Mucosa of stomach (tissue), 1 donor: ENCODE data around the gene RAPGEF6.
A peak's percentile ranks its signal among the peaks of the same experiment; 100 is the strongest.
"Not testable (repeated sequence)": the region's sequence is repeated elsewhere in the genome, so short reads cannot be mapped to it uniquely, and the experiment has no call there.

Experiments
- H3K27me3 ChIP-seq: one replicate; pipeline ENCODE4 v1.7.0; 2013; ENCODE audit warnings: mild to moderate bottlenecking, low read length; ENCODE audit not compliant: control insufficient read depth, insufficient read depth
- H3K36me3 ChIP-seq: one replicate; pipeline ENCODE4 v1.7.0; 2013; ENCODE audit warnings: low read length; ENCODE audit not compliant: control insufficient read depth, insufficient read depth
- H3K4me1 ChIP-seq: one replicate; pipeline ENCODE4 v1.7.0; 2013; ENCODE audit warnings: mild to moderate bottlenecking, low read length; ENCODE audit not compliant: control insufficient read depth, insufficient read depth
- H3K4me3 ChIP-seq: one replicate; pipeline ENCODE4 v1.7.0; 2013; ENCODE audit warnings: low read length
- H3K9ac ChIP-seq: one replicate; pipeline ENCODE4 v1.7.0; 2013; ENCODE audit warnings: mild to moderate bottlenecking, low read length, moderate library complexity
- H3K9me3 ChIP-seq: one replicate; pipeline ENCODE4 v1.7.0; 2013; ENCODE audit warnings: mild to moderate bottlenecking, low read length, moderate library complexity; ENCODE audit not compliant: control insufficient read depth
- donor health status: Pancreatic carcinoma.

RAPGEF6 gene

GRCh38 chr5:131634996-131635683 is at the start of gene RAPGEF6:
RAPGEF6 (minus strand) TSS chr5:131635229; CDS start chr5:131635030, 199 bp downstream.
- no peaks in the 10 kb centered on the region for H3K27me3 ChIP-seq
- no peaks in the 10 kb centered on the region for H3K36me3 ChIP-seq
- peak within 1 kb of the TSS; percentile 99 for H3K9ac ChIP-seq
- H3K4me3 ChIP-seq, result peak within 1 kb of the TSS; percentile 76
- H3K9me3 ChIP-seq, result no peaks in the 10 kb centered on the region
- H3K4me1 ChIP-seq, result peaks cover 14% of the 10 kb centered on the region

GRCh38 chr5:131684595-131684994 is 49.6 kb upstream of the RAPGEF6 start:
- H3K27me3 ChIP-seq, result no peaks in the 10 kb centered on the region
- no peaks in the 10 kb centered on the region for H3K9me3 ChIP-seq
- no peak overlapping the region for H3K9ac ChIP-seq
- no peaks in the 10 kb centered on the region for H3K36me3 ChIP-seq
- no peak overlapping the region for H3K4me3 ChIP-seq
- no peaks in the 10 kb centered on the region for H3K4me1 ChIP-seq

- Histone ChIP-seq H3K36me3 (no peaks in the 10 kb centered on the region), H3K9ac (no peak overlapping the region), H3K4me3 (no peak overlapping the region)
Observed at GRCh38 chr5:131684051-131684450, 49.0 kb upstream of the RAPGEF6 start.

GRCh38 chr5:131682826-131683225 is 47.8 kb upstream of the RAPGEF6 start:
- H3K27me3 ChIP-seq, result no peaks in the 10 kb centered on the region
- no peaks in the 10 kb centered on the region for H3K36me3 ChIP-seq
- H3K4me1 ChIP-seq, result no peaks in the 10 kb centered on the region
- no peak overlapping the region for H3K4me3 ChIP-seq
- H3K9ac ChIP-seq, result no peak overlapping the region
- H3K9me3 ChIP-seq, result no peaks in the 10 kb centered on the region

More at GRCh38 chr5:131684051-131684450, 49.0 kb upstream of the RAPGEF6 start:
- no peaks in the 10 kb centered on the region for H3K9me3 ChIP-seq
- H3K27me3 ChIP-seq, result no peaks in the 10 kb centered on the region
- H3K4me1 ChIP-seq, result no peaks in the 10 kb centered on the region

GRCh38 chr5:131682175-131682574 is 47.1 kb upstream of the RAPGEF6 start:
- Histone ChIP-seq H3K4me3 (no peak overlapping the region), H3K27me3 (no peaks in the 10 kb centered on the region), H3K9me3 (no peaks in the 10 kb centered on the region), H3K4me1 (no peaks in the 10 kb centered on the region), H3K9ac (no peak overlapping the region), H3K36me3 (no peaks in the 10 kb centered on the region)

- Histone ChIP-seq H3K4me3 (no peak overlapping the region), H3K27me3 (no peaks in the 10 kb centered on the region), H3K4me1 (no peaks in the 10 kb centered on the region), H3K9ac (no peak overlapping the region), H3K9me3 (no peaks in the 10 kb centered on the region), H3K36me3 (no peaks in the 10 kb centered on the region)
Observed at GRCh38 chr5:131679911-131680310, 44.9 kb upstream of the RAPGEF6 start.

- H3K4me1 ChIP-seq, H3K9ac ChIP-seq, H3K4me3 ChIP-seq, H3K9me3 ChIP-seq, H3K27me3 ChIP-seq, H3K36me3 ChIP-seq: not testable (repeated sequence)
Observed at GRCh38 chr5:131678273-131678672, 43.2 kb upstream of the RAPGEF6 start.

GRCh38 chr5:131677115-131677514 is 42.1 kb upstream of the RAPGEF6 start:
- Histone ChIP-seq H3K9me3 (no peaks in the 10 kb centered on the region), H3K9ac (no peak overlapping the region), H3K36me3 (no peaks in the 10 kb centered on the region), H3K27me3 (no peaks in the 10 kb centered on the region), H3K4me3 (no peak overlapping the region), H3K4me1 (no peaks in the 10 kb centered on the region)

GRCh38 chr5:131672776-131673175 is 37.7 kb upstream of the RAPGEF6 start:
- H3K9me3 ChIP-seq, result no peaks in the 10 kb centered on the region
- H3K9ac ChIP-seq, result no peak overlapping the region
- H3K4me1 ChIP-seq, result peaks cover 3% of the 10 kb centered on the region
- H3K4me3 ChIP-seq, result no peak overlapping the region
- H3K27me3 ChIP-seq, result no peaks in the 10 kb centered on the region
- H3K36me3 ChIP-seq, result no peaks in the 10 kb centered on the region

- H3K27me3 ChIP-seq, result no peaks in the 10 kb centered on the region
- H3K4me1 ChIP-seq, result peaks cover 3% of the 10 kb centered on the region
- H3K36me3 ChIP-seq, result no peaks in the 10 kb centered on the region
- no peak overlapping the region for H3K4me3 ChIP-seq
- no peaks in the 10 kb centered on the region for H3K9me3 ChIP-seq
- no peak overlapping the region for H3K9ac ChIP-seq
Observed at GRCh38 chr5:131671994-131672655, 37.1 kb upstream of the RAPGEF6 start.

GRCh38 chr5:131671409-131671808 is 36.4 kb upstream of the RAPGEF6 start:
- no peak overlapping the region for H3K9ac ChIP-seq
- H3K4me1 ChIP-seq, result peaks cover 3% of the 10 kb centered on the region
- no peaks in the 10 kb centered on the region for H3K9me3 ChIP-seq
- H3K27me3 ChIP-seq, result no peaks in the 10 kb centered on the region
- no peaks in the 10 kb centered on the region for H3K36me3 ChIP-seq
- no peak overlapping the region for H3K4me3 ChIP-seq

GRCh38 chr5:131664929-131665328 is 29.9 kb upstream of the RAPGEF6 start:
- Histone ChIP-seq H3K9me3 (no peaks in the 10 kb centered on the region), H3K4me1 (no peaks in the 10 kb centered on the region), H3K9ac (no peak overlapping the region), H3K27me3 (no peaks in the 10 kb centered on the region), H3K4me3 (no peak overlapping the region), H3K36me3 (no peaks in the 10 kb centered on the region)
